ENCODE results near the gene ADAMTS17. TPM values are rescaled to one million over a fixed set of nuclear protein-coding genes. Genes with fewer than 3 reads are reported as not detected.

Gene ADAMTS17
- total and polyA plus RNA-seq, 9 of the 15 experiments (the other 6 are each of a cell fraction or from before 2014, with no cell fraction given), result 0.01 to 0.14 (median 0.07) TPM; not detected in 6

- no peaks in the 10 kb centered on the region for H3K79me2 ChIP-seq (ENCODE audit: control insufficient read depth, insufficient read depth, low read length)
- H3K4me2 ChIP-seq (ENCODE audit: insufficient read depth, low read length), result no peak overlapping the region
- FAIRE-seq, result no peak
- H3K9me1 ChIP-seq (ENCODE audit: control insufficient read depth, insufficient read depth, low read length), result no peaks in the 10 kb centered on the region
- H4K20me1 ChIP-seq (replicated peaks; ENCODE audit: control insufficient read depth, insufficient read depth, low read length), result no peaks in the 10 kb centered on the region
- in situ Hi-C loops (cut with MboI), result no loop called here
- ChIA-PET POLR2A (no interaction called here), CTCF (ENCODE audit: low intra/inter-chr PET ratio) (no interaction called here)
- no peak for DNase-seq (ENCODE audit: extremely low read depth in 1 of 4, low spot score in 3 of 4)
- H3K9me3 ChIP-seq (replicated peaks; ENCODE audit: control insufficient read depth, insufficient read depth, low read depth, low read length), result no peaks in the 10 kb centered on the region
- intact Hi-C loops (cut with micrococcal nuclease), result no loop called here
- H3K9ac ChIP-seq (ENCODE audit: insufficient read depth in 1 of 2, low read depth in 2 of 2, low read length in 2 of 2), result no peak overlapping the region
- ATAC-seq, result no peak; the same call in 2 of the 3 replicates
- 4% methylated on average over 4 of the region's 4 CpGs for WGBS (ENCODE audit: insufficient coverage, low coverage, missing lambda C conversion rate)
- peaks cover 0 to 41% of the 10 kb centered on the region in 2 experiments; a peak in 4 of 5 replicates for H3K27me3 ChIP-seq (ENCODE audit: control insufficient read depth in 2 of 2, insufficient read depth in 2 of 2, low read length in 2 of 2)
- H3K4me3 ChIP-seq, result no peak overlapping the region
- no peak overlapping the region; the same call in 2 of the 3 replicates for H3K27ac ChIP-seq (ENCODE audit: extremely low read depth, low read depth, low read length)
- H3K36me3 ChIP-seq (ENCODE audit: control insufficient read depth, insufficient read depth, low read length), result no peaks in the 10 kb centered on the region
- H3K4me1 ChIP-seq (replicated peaks in 1 of 2; ENCODE audit: control insufficient read depth in 2 of 2, insufficient read depth in 2 of 2, low read length in 2 of 2), result no peaks in the 10 kb centered on the region; a peak in 2 of 5 replicates
- BruUV-seq (replicated peaks), result no TSS peak
- H2AFZ ChIP-seq (ENCODE audit: low read depth, low read length), result no peak overlapping the region
- 0 out of 2 replicates have a peak, but pooled peaks have one; percentile 16 for TF ChIP-seq ZNF644 (tag; IDR thresholded peaks at IDR 0.05; ENCODE audit: low read depth)
- no peak for TF ChIP-seq IRF2 (CRISPR knock-in tag; IDR thresholded peaks at IDR 0.05)
- 0 out of 2 replicates have a peak, but pooled peaks have one; percentile 3 for TF ChIP-seq ZNF449 (CRISPR knock-in tag; IDR thresholded peaks at IDR 0.05)
- 0 out of 2 replicates have a peak, but pooled peaks have one; percentile 13 for TF ChIP-seq BACH1 (tag; IDR thresholded peaks at IDR 0.05)
- TF ChIP-seq ZBTB9 (CRISPR knock-in tag; IDR thresholded peaks at IDR 0.05), result 0 out of 2 replicates have a peak, but pooled peaks have one; percentile 31
- 0 out of 2 replicates have a peak, but pooled peaks have one; percentile 11 for TF ChIP-seq MYC (IDR thresholded peaks at IDR 0.05; ENCODE audit: low read depth, low read length)
- no peak for TF ChIP-seq MYC (CRISPR knock-in tag; IDR thresholded peaks at IDR 0.05; ENCODE audit: borderline replicate concordance, low read depth)
- TF ChIP-seq ZNF584 (CRISPR knock-in tag; IDR thresholded peaks at IDR 0.05; ENCODE audit: low read depth), result peak; percentile 72; the same call in 1 of the 2 replicates
- 0 out of 2 replicates have a peak, but pooled peaks have one; percentile 30 for TF ChIP-seq FOXJ2 (tag; IDR thresholded peaks at IDR 0.05)
- no peak for TF ChIP-seq ZBTB8A (IDR thresholded peaks at IDR 0.05; ENCODE audit: partially characterized antibody)
- no peak for TF ChIP-seq MLLT1 (IDR thresholded peaks at IDR 0.05)
- peak; percentile 35; the same call in 1 of the 2 replicates for TF ChIP-seq NFRKB (IDR thresholded peaks at IDR 0.05; ENCODE audit: low read depth)
Measured at GRCh38 chr15:99985878-99986277, 355.9 kb downstream of the ADAMTS17 start.
